HG03039 (cell line): ENCODE measurements around the gene HOXB6.

Experiments
- ATAC-seq: cut with Tn5 transposase; IDR thresholded peaks from one replicate; pipeline ENCODE4 v1.9.1; 2021; ENCODE audit warnings: mild to moderate bottlenecking, moderate library complexity; ENCODE audit not compliant: unreplicated experiment

HOXB6 gene

GRCh38 chr17:48583708-48584222 lies 21.0 kb downstream of the HOXB6 start:
- ATAC-seq = no peak

- no peak for ATAC-seq
Measured at GRCh38 chr17:48582750-48583069, 22.1 kb downstream of the HOXB6 start.

DNA sequence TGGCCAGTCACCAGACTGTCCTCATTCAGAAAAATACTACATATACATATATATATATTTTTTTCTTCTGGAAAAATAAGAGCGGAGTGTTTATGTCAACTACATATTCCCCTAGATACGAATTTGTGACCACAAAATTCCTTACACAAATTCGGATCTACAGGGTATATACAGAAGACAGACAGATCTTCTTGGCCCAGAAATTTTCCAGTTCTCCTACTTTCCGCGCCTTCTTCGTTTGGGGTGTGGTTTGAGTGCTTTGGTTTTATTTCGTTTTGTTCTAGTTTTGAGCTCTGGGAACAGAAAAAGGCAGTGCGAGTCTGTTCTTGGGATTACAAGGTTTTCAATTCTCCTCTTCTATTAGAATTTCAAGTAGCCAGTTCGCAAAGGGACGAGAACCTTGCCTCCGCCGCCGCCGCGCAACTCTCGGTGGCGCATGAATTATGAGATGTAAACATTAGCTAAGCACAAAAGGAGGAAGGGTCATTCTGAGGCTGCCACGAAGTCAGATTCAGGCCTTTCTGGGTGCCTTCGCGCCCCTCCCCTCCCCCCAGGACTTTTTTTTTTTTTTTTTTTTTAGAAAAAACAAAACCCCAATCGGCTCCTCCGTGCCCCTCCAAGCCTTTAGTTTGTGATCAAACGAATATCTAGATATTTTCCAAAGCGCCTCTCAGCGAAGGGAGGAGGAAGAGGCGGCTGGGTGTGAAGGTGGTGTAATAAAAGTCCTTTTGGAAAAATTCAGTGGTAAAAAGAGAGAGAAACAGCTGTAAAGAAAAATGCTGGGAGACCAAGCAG lies 24.8 kb downstream of the HOXB6 start:
- ATAC-seq = no peak

GRCh38 chr17:48579471-48579759 lies 25.4 kb downstream of the HOXB6 start:
- no peak for ATAC-seq

GRCh38 chr17:48578616-48579470 lies 25.9 kb downstream of the HOXB6 start:
- ATAC-seq = no peak

DNA sequence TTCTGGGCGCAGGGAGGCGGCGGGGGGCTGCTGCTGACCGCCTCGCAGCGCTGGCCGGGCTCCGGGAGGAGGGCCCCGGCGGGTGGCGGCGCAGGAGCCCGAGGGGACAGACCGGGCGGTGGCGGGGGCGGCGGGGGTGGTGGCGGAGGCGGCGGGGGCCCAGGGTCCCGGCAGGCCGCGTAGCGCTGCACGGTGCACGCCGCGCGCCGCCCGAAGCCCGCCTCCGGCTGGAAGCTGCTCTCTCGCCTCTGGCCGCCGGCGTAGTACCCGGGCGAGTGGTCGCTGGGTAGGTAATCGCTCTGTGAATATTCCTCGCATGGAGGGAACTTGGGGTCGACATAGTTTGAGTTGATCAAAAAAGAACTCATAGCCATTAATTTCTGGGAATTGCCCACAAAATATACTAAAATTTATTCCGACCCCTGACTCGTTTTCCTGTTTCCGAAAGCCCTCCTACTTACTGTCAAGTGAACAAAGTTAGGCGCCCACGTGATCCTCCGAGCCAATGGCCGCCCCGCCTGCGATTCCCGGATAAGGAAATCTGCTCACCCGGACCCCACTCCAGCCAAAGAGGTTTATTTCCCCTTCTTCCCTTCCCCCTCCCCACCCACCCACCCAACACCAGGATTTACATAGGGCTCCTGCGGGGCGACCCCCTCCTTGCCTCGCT lies 26.7 kb downstream of the HOXB6 start, which contains the start of gene HOXB4:
Gene HOXB4, minus strand, starts transcription at position 405 of the 670 bp plus-strand sequence. Its CDS starts 31 bp downstream, at position 374.
- ATAC-seq = no peak

DNA sequence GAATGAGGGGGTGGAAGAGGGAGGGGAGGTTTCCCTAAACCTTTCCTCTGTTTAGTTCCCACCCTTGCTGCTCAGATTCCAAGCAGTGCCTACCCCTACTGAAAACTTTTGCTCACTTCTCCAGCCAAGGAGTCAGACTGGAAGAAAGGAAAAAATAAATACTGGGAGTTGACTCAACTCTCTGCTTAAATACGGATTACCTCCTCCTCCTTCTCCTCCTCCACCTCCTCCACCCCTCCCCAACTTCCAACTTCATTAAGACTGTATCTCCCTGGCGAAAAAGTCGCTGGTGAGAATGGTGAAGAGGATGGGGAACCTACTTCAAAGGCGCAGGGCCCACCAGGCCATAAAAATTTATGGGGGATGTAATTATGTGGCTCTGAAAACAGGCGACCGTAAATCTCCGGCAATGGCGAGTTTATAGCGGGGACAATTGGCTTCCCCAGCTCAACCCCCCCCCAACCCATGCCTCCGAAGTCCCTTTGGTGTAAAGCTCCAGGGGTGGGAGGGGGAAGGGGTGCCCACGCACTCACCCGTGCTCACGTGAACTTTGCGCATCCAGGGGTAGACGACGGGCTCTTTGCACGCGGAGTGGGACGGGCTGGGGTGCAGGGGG lies 27.3 kb downstream of the HOXB6 start:
- no peak for ATAC-seq

DNA sequence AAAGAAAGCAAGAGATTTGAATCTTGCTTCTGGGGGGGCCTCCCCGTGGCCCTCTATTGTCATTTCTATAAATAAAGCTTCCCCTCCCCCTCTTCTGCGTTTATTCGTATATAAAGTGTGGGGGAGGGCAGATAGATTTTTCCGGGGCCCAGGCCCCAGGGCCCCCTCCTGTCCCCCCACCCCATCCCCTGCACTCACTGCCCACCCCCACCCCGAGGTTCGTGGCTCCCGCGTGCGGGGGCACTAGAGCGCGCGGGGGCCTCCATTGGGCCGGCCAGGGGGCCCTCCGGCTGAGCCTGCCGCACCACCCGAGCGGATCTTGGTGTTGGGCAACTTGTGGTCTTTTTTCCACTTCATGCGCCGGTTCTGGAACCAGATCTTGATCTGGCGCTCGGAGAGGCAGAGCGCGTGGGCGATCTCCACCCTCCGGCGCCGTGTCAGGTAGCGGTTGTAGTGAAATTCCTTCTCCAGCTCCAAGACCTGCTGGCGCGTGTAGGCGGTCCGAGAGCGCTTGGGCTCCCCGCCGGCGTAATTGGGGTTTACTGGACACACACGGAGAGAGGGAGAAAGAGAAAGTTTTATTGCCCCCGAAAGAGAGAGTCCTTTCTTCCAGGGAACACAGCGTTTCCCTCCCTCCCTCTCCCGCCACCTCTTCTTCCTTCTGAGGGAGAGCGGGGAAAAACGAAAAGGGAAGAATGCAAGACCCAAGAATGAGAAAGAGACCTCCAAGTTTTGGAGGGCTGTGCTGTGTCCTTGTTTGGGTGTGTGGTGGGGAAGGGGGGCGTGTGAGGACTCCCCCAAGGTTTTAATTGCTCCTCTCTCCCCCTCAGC lies 28.1 kb downstream of the HOXB6 start:
- ATAC-seq = no peak

DNA sequence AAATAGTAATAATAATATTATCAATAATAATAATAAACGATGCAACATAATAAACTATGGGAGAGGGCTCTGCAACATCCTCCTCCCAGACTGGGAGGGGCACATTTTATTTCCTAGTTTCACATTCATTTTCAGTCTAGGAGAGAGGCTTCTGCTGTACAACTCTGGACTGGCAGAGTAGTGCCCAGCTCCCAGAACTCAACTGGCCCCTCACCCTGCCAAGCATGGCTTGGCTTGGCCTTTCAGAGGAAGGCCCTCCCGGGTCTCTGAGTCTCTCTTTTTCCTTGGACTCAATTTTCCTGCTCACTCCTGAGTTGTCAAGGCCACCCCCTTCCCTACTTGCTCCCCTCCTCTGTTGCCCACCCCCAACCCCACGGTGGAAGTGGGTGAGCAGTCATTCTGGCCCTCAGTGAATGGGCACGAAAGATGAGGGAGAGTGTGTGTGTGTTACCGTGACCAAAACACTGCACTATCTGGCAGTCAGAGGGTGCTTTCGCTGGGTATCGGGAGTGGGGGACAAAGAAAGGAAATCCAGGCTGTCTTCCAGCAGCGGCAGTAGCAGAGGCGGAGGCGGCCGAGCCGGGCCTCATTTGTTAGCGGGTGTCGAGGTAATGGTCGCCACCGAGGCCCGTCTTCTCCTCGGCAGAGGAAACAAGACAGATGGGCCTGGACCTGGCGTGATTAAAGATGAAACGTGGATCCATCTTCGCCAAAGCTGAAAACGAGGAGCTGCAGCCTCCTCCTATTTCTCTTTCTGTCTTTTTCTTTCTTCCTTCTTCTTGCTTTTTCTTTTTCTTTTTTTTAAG lies 28.9 kb downstream of the HOXB6 start:
- no peak for ATAC-seq

- no peak for ATAC-seq
Measured at GRCh38 chr17:48575066-48575582, 29.7 kb downstream of the HOXB6 start.

DNA sequence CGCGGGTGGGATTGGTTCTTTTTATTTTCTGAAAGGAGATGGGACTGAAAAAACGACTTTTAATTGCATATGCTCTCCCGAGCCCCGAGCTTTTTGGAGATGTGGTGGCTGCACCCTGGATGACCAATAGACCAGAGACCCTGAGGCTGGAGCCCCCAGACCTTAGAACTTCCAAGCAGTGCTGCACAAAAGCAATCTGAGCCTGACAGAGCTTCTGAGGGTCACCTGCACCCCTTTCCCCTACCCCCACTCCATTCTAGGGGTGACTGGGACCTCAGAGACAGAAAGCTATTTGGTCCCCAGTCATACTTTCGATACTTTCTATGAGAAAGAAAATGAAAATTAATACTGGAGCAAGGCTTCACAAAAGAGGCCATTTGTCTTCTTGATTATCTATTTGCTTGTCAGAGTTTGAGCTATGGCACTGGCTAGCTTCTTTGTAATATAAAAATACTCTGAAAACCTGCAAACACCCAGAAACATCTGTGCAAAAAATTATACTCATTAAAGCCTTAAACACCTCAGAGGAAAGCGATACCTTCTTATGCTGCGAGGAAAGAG lies 30.2 kb downstream of the HOXB6 start:
- no peak for ATAC-seq

GRCh38 chr17:48571826-48572417 lies 32.9 kb downstream of the HOXB6 start:
- ATAC-seq = no peak

- ATAC-seq = no peak
Measured at GRCh38 chr17:48571024-48571818, 33.6 kb downstream of the HOXB6 start.

DNA sequence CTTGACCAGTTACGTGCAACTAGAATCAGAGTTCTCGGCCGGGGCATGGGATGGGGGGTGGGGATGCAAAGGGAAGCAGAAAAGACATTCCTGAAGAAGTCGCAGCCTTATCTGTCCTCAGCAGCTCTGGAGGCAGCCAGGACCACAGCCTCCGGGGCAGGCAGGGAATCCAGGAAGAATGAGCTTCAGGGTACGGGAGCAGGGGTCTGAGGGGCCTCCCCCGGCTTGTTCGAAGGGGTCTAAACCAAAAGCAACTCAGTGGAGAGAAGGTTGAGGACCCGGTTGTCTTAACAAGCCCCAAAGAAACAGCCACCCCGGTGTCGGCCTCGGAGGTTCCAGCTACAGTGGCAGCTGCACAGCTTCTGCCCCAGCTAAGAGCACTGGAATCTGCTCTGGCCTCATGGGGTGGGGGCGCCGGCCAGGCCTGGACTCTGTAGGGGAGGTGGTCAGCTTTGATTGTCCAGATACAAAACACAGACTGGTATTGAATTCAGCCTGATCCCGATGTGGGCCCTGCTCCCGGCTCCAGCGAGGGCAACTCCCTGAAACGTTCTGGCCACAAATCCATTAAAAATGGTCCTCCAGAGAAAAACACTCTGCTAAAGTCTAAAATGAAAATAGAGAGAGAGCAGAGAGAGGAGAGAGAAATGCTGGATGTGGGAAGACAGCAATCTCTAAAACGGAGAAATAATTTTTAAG lies 34.3 kb downstream of the HOXB6 start:
- ATAC-seq = no peak

- no peak for ATAC-seq
Measured at GRCh38 chr17:48569674-48570324, 35.0 kb downstream of the HOXB6 start.

GRCh38 chr17:48569240-48569582 lies 35.6 kb downstream of the HOXB6 start:
- ATAC-seq = no peak
